ENCODE data around the gene ANAPC2.

ANAPC2 gene

DNA sequence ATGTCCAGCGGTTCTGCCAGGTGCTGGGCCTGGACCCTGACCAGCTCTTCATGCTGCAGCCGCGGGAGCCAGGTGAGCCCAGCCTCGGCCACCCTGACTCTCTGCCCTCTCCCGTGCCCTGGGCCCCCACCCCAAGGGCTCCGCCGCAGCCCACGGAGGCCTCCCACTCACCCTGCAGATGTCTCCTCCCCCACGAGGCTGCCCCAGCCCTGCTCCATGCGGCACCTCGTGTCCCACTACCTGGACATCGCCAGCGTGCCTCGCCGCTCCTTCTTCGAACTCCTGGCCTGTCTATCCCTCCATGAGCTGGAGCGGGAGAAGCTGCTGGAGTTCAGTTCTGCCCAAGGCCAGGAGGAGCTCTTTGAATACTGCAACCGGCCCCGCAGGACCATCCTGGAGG, 26.3 kb upstream of the ANAPC2 start:
- DNase-seq (ENCODE audit: low read depth) = no peak

DNA sequence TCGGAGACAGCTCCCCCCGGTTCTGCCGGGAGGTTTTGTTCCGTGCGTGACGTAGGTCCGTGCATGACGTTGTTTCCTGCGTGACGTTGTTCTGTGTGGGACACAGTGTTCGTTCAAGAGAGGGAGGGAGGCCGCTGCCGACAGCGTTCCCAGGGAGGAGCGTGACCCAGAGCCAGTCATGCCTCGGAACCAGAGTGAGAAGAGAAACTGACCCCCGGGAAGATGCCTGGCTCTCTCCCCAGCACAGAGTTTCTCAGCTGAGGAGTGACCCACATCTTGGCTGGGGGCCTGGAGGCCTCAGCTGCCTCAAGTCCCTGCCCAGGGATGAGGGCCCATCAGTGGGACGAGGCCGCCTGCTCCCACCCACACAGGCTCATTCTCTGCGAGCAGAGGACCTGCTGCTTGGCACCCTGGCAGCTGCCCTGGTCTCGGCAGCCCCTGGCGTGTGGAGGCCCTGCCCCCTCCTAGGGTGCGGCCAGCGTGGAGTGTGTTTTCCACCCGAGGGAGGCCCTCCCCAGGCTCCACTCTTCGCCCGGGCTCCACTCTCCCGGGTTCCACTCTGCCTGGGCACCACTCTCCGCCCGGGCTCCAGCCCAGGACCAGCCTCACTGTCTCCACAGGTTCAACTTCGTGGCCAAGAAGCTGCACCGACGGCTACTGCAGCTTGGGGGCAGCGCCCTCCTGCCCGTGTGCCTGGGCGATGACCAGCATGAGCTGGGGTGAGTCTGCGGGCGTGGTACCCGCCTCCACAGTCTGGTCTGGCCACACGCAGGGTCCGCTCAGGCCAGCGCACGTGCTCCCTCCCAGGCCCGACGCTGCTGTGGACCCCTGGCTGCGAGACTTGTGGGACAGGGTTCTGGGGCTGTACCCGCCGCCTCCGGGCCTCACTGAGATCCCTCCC, 25.1 kb upstream of the ANAPC2 start:
- DNase-seq (ENCODE audit: low read depth) = no peak

DNA sequence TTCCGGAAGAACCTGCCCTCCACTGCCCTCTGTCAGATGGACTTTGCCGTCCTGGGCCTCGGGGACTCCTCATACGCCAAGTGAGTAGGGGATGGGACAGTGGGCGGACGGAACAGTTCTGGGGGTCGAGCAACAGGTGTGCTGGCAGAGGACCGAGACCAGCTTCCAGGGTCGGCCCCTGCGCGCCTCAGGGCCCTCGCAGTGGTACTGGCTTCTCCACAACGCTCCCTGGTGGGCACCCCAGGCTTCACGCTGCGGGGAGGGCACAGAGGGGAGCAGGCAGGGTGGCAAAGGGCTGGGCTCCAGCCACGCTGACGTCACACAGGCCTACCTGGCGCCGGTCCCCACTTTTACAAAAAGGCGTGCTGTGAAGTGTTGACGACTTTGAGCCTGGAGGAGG, 24.2 kb upstream of the ANAPC2 start:
- DNase-seq (ENCODE audit: low read depth) = no peak

DNA sequence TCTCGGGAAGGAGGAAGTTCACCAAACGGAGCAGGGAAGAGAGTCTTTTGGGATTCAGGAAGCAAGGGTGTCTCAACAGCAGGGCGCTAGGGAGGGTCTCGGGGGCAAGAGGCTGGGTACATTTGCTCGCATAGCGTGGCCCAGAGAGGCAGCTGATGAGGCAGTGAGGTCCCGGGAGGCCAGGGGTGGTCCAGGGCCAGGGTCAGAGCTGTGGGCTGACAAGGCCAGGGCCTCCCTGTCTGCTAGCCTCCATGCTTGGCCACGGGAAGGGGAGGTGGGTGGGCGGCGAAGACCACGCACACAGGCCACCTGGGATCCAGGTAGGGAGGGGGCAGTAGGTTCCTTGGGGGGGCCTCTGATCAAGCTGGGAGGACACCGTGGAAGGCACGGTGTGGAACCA, 23.2 kb upstream of the ANAPC2 start:
- DNase-seq (ENCODE audit: low read depth) = no peak

DNA sequence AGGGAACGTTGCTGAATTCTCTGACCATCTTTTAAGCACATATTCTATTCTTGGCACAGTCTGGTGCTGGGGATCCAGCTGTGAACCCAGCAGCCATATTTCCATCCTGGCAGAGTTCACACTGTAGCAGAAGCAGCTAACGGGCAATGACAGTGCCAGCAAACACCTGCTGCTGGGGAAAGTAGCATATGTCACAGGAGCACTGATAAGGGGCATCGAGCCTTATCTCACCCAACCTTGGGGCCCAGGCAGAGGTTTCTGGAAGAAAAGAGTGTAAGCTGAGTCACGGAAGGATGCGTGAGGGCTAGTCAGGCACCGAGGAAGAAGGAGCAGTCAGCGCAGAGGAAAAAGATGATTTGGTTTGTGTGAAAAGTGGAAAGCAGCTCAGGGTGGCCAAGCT, 18.2 kb upstream of the ANAPC2 start:
- no peak for DNase-seq (ENCODE audit: low read depth)

DNA sequence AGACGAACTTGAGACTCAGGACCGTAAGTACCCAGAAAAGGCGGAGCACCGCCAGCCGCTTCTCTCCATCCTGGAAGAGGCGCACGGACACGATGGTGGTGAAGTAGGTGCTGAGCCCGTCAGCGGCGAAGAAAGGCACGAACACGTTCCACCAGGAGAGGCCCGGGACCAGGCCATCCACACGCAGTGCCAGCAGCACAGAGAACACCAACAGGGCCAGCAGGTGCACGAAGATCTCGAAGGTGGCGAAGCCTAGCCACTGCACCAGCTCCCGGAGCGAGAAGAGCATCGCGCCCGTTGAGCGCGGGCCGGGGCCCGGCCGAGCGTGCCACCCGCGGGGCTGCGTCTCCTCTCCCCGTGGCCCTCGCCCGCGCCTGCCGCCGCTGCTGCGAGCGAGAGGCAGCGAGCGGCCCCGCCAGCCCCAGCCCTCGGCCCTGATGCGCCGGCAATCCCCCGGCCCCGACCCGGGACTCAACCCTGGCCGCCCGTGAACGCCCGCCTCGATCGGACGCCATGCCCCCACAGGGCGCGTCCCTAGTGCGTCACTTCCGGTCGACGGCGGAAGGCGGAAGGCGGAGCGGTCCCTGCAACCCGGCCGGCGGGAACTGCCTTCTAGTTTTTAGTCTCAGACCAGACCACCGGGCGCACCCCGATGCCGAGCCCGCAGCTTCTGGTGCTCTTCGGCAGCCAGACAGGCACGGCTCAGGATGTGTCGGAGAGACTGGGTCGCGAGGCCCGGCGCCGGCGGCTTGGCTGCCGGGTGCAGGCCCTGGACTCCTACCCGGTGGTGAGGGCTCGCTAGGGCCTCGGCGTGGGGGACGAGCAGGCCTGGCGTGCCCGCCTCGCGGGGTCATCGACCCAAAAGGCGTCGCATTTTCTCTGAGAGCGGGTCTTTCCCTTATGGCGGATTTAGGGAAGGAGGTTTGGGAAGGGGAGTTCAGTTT, 17.0 kb upstream of the ANAPC2 start, which contains the start of the genes NDOR1 and TMEM203:
NDOR1 (plus strand) TSS at position 575 of the 944 bp plus-strand sequence; CDS start at position 653, 78 bp downstream.
TMEM203 (minus strand) TSS at position 523 of the 944 bp plus-strand sequence; CDS start at position 289, 234 bp downstream.
- no peak for DNase-seq (ENCODE audit: low read depth)

DNA sequence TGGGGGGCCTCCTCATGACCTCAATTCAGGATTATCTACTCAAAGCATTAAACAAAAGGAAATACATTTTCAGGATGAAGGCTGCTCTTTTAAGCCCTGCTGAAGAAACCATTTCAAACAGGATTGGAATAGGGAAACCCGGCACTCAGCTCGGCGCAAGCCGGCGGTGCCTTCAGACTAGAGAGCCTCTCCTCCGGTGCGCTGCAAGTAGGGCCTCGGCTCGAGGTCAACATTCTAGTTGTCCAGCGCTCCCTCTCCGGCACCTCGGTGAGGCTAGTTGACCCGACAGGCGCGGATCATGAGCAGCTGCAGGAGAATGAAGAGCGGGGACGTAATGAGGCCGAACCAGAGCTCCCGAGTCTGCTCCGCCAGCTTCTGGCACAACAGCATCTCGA, 16.4 kb upstream of the ANAPC2 start:
- DNase-seq (ENCODE audit: low read depth) = no peak

DNA sequence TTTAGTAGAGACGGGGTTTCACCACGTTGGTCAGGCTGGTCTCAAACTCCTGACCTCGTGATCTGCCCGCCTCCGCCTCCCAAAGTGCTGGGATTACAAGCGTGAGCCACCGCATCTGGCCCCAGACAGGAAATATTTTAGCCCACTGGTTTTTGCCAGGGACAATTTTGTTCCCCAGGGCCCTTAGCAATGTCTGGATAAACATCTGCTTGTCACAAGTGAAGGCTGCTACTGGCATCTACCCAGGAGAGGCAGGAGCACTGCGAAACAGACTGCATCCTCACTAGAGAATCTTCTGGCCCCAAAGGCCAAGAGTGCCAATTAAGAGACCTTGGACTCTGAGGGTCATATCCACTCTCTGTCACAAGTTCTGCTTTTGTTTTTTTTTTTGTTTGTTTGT, 14.6 kb upstream of the ANAPC2 start:
- DNase-seq (ENCODE audit: low read depth) = no peak

DNA sequence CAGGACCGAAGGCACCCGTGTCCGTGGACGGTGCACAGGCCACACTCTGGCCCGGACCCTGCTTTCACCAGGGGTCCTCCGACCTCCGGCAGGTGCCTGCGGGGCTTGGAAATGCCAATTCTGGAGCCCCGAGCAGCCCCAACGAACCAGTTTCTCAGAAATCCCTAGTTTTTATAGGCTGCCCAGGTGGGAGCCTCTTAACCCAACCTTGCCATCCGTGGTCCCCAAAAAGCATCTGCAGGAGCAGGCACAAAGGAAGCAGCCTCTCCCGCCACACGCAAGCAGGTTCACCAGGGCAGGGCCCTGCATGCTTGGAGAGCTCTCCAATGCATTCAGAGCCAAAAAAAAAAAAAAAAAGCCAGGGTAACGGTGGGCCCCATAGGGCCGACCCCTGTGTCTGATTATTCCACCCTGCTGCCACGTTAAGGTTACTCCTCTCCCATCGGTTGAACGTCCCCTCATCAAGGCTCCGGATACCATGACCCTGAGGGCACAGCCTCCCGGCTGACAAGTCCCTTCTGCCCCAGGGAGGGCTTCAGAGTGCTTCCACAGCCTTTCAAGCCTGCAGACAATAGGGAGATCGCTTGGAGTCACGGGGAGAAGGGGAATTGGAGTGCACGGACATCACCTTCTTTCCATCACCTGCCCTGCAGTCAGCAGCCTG, 13.0 kb upstream of the ANAPC2 start:
- no peak for DNase-seq (ENCODE audit: low read depth)

DNA sequence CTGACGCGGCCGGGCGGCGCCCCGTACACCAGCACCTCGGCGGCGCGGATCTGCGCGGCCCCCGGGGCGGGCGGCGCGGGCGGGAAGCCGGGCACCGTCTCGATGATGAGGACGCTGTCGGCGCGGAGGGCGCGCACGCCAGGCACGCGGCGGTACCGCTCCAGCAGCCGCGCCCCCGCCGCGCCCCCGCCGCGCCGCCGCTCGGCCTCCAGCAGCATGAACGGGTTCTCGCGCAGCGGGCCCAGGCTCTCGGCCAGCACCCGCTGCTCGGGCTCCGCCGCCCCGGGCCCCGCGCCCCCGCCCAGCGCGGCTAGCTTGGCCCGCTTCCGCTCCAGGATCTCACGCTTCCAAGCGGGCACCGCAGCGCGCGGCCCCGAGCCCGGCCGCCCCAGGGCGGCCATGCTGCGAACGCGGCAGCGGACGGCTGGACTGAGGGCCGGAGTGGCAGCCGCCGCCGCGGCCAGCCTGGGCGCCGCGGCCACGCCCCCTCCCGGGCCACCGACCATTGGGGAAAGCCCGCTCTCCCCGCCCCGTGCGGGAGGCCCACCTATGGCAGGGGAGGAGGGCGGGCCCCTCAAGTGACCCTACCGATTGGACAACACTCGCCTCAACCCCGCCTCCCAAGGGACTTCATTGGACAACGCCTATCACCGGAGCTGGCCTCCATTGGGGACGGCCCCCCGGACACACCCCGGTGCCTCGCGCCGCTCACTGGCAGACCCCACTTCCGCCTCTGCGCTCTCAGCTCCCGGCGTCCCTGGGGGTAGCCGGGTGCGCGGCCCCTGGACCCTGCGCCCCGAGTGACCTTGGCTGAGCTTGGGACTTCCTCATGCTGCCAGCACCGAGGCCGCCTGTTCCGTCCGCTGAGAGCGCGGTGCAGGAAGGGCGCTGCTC, 12.2 kb upstream of the ANAPC2 start, which contains the start of gene TPRN:
TPRN (minus strand) TSS at position 431 of the 894 bp plus-strand sequence; CDS start at position 401, 30 bp downstream.
- peak; percentile 90 for DNase-seq (ENCODE audit: low read depth)

DNA sequence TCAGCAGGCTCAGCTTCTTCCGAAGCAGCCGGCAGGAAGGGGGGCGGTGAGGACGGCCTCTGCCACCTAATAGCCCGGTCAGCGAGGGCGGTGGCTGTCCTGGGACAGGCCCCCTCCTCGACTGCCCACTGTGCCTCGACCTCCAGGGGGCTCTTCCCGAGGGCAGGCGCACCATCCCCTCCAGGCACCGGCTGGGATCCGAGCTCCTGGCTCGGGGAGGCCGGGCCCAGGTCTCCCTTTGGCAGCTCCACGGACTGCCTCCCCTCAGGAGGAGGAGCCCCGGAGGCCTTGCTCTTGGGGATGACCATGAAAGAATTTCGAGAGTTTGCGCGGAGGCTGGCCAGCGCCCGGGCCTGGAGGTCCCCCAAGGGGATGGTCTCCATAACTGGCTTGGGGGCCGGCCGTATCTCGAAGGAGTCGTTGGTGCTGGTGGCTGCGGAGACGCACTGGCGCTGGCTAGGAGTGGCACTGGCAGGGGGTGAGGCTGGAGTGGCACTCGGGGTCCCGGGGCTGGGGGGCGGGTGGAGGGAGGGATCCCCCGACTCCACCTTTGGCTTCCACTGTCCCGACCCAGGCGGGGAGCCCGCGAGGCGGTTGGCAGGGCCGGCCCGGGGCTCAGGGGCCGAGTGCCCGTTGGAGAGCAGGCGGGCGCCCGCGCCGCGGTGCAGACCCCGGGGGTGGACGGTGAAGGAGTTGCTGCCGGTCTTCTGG, 11.2 kb upstream of the ANAPC2 start:
- DNase-seq (ENCODE audit: low read depth) = no peak

DNA sequence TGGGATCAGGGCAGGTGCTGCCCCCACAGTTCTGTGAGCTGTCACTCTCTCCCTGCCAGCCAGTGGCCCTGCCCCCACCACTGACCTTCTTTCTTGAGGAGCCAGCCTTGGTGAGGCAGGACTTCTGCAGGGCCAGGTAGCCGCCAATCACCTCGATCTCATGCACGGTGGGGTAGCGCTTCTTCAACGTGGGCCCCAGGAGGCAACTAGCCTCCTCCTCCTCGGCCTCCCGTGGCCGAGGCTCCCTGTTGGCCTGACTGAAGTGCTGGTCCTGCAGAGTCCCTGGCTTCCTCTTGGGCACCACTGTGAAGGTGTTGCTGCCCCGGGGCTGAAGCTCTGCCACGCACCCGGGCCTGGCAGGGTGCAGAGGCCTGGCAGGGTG, 10.5 kb upstream of the ANAPC2 start:
- DNase-seq (ENCODE audit: low read depth) = no peak

DNA sequence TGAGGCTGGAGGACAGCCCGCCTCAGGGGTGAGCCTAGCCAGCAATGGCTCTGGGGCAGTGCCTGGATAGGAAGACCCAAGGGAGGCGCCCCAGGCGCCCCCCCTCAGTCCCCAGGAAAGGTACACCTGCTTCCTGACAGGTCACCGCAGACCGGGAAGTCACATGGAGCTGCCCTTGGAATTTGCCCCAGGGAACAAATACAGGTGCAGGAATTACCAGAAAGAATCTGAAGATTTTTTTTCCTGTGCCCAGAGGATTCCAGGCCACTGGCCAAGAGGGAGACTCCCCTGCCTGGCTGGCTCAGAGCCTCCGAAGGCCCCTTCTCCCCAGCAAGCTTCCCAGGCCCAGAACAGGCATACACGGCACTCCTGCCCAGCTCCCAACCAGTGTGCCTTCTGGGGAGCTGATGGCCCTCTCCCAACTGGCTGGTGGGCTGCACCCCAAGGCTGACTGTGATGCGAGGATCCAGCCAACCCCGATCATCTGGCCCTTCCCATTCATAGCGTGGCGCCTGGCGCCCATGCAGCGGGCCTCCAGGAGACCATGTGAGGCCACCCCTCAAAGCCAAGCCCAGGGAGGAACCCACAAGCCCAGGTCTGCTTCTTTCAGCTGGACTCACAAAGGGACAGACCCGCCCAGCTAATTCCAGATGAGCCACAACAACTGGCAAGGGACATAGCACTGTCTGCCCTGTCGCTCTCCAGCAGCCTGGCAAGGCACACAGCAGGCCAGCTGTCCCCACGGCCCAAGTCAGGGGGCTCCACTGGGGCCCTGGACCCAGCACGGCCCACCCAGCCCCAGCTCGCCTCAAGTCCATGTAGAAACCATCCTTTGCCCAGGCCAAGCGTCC, 9.9 kb upstream of the ANAPC2 start:
- no peak for DNase-seq (ENCODE audit: low read depth)

DNA sequence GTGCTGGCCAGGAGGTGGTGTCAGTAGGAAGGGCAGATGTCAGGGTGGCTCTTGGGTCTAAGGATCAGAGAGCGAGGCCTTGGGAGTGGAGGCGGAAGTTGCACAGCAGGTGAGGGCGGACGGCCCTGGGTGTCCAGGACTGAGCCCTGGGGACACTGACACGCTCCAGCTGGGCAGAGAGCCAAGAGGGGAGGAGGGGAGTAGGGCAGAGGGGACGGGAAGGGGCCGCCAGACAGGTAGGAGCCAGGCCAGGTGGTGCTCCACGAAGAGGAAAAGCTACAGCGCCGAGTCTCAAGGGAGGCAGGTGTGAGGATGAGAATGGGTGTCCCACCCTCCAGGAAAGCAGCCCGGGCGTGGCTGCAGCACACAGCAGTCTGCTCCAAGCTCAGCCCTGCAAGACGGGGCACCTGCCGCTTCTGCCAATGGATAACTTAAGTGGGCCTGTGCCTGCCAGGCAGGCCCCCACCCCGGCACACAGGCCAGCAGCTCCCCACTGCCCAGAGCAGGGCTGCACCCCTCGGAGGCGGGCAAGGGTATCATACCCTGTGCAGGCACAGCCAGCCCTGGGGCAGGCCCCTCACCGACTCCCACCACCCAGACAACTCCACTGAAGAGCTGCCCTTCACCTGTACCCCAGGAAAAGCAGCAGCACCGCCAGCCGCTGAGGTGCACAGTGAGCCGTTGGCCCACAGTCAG, 7.3 kb upstream of the ANAPC2 start:
- no peak for DNase-seq (ENCODE audit: low read depth)

DNA sequence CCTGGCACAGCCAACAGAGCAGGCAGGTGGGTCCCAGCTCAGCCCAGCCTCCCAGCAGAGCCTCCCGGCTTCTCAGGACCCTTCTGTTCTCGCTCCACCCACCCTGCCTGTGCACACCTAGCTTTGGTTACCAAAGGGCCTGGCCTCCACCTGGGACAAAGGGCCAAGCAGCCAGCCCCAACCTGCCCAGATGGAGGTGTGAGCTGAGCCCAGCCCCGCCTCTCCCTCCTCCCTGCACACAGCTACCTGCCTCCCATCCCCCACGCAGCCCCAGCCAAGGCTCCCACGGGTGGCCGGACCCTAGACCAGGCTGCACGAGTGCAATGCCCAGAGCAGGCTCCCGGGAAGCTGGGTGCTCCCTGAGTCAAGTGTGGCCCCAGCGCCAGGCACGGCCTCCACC, 6.5 kb upstream of the ANAPC2 start:
- no peak for DNase-seq (ENCODE audit: low read depth)

DNA sequence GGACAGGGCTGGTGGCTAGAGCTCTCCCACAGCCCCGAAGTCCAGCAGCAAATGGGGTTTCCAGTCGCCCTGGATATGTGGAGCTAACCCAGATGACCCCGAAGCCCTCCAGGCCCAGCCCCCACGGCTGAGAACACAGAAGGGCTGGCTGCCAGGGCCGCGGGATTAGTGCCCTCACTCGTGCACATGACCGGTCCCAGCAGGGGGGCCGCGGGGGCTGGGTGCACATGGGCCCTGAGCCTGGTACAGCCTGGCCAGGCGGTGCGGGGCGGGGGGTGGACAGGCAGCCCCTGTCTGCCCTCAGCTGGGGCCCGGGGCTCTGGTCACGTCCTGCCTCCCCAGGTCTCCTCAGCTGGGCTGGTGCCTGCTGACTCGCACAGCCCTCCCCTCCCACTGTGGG, 6.0 kb upstream of the ANAPC2 start:
- no peak for DNase-seq (ENCODE audit: low read depth)

DNA sequence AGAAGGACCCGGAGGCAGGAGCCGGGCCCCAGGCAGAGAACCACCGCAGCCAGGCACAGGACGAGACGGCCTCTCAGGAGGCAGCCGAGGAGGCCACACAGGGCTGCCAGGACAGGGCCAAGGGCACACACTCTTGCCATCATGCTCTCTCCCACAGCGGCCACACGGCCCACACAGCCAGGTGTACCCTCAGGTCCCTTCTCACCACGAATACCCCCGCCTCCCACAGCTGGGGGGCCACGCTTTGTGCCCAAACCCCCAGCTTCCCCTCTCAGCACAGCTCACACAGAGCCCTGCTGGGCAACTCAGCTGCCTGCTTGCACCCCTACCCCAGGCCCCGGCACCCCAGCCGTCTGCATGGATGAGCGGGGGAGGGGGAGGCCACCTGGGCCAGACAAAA, 5.4 kb upstream of the ANAPC2 start:
- DNase-seq (ENCODE audit: low read depth) = no peak

DNA sequence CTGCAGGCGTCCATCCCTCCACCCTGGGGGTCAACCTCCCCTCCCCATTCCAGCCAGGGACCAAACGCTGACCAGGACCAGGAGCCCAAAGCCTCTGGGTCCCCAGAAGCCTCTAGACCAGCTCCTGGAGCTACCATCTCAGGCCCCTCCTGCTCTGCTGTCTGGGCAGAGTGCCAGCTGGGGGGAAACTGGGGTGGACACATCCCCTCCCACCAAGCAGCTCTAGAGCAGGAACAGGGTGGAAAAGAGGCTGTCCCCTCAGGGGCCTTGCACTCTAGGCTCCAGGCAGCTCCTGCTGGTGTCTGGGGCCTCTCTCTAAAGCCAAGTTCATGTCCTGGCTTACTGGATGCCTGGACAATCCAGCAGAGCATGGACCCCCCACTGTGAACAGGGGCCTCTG, 4.5 kb upstream of the ANAPC2 start:
- DNase-seq (ENCODE audit: low read depth) = no peak

DNA sequence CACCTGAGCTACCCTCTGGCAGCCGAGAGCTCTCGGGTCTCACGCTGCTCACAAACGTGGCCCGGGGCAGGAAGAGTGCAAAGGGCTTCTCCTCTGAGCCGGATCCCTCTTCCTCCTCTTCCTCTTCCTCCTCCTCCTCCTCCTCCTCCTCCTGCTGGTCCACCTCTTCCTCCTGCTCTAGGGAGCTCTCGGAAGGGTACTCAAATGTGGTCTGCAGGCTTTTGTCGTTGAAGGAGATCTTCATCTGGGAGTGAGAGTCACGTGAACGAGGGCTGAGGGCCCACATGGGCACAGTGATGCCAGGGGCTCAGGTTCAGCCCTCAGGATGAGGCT, 4.1 kb upstream of the ANAPC2 start:
- no peak for DNase-seq (ENCODE audit: low read depth)

Data from non-pigmented ciliary epithelial cell (primary cell).